Endothelial cell of umbilical vein (primary cell): ENCODE measurements around the gene ASGR1.
A peak's percentile ranks its signal among the peaks of the same experiment; 100 is the strongest.

ENCODE experiments used
- EZH2 ChIP-seq: IDR thresholded peaks from 2 replicates; pipeline ENCODE4 v1.6.1; 2012; ENCODE audit warnings: borderline replicate concordance, low read depth, mild to moderate bottlenecking, moderate library complexity, low read length, inconsistent platforms; ENCODE audit not compliant: severe bottlenecking
- POLR2A ChIP-seq: IDR thresholded peaks from 2 replicates; pipeline ENCODE4 v1.6.1; 2012; ENCODE audit warnings: low read depth, mild to moderate bottlenecking, control low read depth, low read length
- POLR2AphosphoS5 ChIP-seq: IDR thresholded peaks from 2 replicates; pipeline ENCODE4 v1.6.1; 2012; ENCODE audit warnings: low read depth, mild to moderate bottlenecking, control low read depth, low read length, moderate library complexity; ENCODE audit not compliant: insufficient read depth
- TF ChIP-seq, protein P1 (sequence below), 2 donors: IDR thresholded peaks; 1 replicate in 1 of 2; 2 replicates in 1 of 2; pipeline ENCODE4 v1.5.1; 2011; ENCODE audit warnings: low read length in 2 of 2, mild to moderate bottlenecking in 2 of 2, moderate library complexity in 2 of 2, control low read depth in 1 of 2, inconsistent platforms in 1 of 2, low read depth in 1 of 2; ENCODE audit not compliant: insufficient read depth in 1 of 2; ENCODE audit errors: extremely low read depth in 1 of 2

DNA sequence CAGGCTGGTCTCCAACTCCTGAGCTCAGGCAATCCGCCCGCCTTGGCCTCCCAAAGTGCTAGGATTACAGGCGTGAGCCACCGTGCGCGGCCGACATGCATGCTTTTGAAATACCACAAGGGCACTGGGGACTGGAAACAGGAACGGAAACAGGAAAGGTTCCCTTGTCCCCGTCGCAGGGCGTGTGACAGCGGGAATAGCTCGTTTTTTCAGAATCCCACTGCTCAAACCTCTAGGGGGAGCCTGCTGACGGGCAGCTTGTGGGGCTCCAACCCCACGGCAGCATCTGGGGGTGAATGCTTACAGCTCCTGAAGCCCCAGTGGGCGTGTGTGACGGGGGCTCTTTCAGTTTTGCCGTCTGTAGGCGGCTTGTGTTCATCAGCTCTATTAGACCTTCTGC is 45.7 kb downstream of the ASGR1 start:
- TF ChIP-seq, protein P1, sequence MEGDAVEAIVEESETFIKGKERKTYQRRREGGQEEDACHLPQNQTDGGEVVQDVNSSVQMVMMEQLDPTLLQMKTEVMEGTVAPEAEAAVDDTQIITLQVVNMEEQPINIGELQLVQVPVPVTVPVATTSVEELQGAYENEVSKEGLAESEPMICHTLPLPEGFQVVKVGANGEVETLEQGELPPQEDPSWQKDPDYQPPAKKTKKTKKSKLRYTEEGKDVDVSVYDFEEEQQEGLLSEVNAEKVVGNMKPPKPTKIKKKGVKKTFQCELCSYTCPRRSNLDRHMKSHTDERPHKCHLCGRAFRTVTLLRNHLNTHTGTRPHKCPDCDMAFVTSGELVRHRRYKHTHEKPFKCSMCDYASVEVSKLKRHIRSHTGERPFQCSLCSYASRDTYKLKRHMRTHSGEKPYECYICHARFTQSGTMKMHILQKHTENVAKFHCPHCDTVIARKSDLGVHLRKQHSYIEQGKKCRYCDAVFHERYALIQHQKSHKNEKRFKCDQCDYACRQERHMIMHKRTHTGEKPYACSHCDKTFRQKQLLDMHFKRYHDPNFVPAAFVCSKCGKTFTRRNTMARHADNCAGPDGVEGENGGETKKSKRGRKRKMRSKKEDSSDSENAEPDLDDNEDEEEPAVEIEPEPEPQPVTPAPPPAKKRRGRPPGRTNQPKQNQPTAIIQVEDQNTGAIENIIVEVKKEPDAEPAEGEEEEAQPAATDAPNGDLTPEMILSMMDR (IDR thresholded peaks at IDR 0.05; ENCODE audit: extremely low read depth in 1 of 2, insufficient read depth in 1 of 2, low read depth in 1 of 2, low read length in 2 of 2): peak; percentile 37 to 51
- TF ChIP-seq EZH2: no peak
- TF ChIP-seq POLR2AphosphoS5: no peak
- no peak for TF ChIP-seq POLR2A
